ENCODE results near the gene AP2M1. TPM values are rescaled to one million over a fixed set of nuclear protein-coding genes. Genes with fewer than 3 reads are reported as not detected.

AP2M1 gene
- total RNA-seq, 1 experiment from 2014 or later = 110 TPM

DNA sequence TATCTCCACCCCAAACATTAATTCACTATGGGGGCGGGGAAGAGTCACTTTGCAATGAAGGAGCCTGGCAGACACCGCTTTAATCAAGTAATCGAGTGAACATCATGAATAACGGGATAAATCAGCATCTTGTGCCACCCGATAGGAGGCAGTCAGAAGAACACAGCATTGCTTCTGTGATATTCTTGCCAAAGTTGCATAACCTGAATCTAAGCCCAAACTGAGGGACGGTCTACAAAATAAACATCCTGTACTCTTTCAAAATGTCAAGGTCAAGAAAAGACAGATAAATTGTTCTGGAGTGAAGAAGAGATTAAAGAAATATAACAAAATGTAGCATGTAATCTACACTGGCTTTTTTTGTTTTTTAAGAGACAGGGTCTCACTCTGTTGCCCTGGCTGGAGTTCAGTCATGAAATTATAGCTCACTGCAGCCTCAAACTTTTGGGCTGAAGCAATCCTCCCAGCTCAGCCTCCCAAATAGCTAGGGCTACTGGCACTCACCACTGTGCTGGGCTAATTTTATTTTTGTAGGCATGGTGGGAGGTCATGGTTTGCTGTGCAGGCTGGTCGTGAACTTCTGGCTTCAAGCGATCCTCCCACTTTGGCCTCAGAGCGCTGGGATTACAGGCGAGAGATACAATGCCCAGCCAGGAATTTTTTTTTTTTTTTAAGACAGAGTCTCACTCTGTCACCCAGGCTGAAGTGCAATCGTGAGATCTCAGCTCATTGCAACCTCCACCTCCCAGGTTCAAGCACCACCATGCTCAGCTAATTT, 34.7 kb downstream of the AP2M1 start:
- DNase-seq (ENCODE audit: extremely low read depth, low read depth) = no peak

DNA sequence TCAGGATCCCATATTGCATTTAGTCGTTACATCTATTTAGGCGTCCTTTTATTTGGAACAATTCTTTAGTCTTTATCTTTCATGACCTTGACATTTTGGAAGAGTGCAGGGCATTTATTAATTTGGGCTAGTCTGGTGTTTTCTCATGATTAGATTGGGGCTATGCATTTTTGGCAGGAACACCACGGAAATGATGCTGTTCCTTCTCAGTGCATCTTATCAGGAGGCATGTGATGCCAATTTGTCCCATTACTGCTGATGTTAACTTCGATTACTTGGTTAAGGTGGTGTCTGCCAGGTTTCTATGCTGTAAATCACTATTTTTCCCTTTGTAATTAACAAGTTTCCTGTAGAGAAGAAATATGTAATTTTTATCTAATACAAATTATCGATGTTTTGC, 36.6 kb downstream of the AP2M1 start:
- no peak for DNase-seq (ENCODE audit: extremely low read depth, low read depth)

DNA sequence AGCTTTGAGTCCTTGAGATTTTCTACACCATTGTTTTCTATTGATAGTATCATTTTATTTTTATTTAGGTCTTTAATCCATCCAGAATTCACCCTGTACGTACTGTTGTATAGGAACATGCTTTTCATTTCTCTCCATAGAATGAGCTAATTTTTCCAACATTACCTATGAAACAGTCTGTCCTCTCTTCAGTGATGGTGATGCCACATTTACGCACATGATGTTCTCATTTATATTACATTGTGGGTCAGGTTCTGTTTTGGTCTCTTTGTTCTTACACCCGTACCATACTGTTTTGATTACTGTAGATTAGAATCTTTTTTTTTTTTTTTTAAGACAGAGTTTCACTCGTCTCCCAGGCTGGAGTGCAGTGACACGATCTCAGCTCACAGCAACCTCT, 37.1 kb downstream of the AP2M1 start:
- no peak for DNase-seq (ENCODE audit: extremely low read depth, low read depth)

DNA sequence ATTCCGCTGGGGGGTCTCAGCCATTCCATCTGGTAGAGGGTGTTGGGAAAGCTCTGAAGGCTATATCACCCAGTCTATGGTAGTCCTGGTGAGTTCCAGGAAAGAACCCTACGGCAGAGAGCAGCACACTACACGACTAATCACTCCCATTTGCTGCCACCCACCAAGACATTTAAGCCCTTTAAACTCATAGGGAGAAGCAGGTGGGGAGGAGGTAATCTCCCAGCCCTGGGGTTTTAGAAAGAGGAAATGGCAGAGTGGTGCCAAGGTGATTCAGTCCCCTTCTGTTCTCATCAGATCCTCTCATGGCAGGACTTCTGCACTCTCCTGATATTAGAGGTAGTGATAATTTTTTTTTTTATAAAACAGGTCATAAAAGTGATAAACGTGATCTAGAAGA, 44.2 kb downstream of the AP2M1 start:
- no peak for DNase-seq (ENCODE audit: extremely low read depth, low read depth)

DNA sequence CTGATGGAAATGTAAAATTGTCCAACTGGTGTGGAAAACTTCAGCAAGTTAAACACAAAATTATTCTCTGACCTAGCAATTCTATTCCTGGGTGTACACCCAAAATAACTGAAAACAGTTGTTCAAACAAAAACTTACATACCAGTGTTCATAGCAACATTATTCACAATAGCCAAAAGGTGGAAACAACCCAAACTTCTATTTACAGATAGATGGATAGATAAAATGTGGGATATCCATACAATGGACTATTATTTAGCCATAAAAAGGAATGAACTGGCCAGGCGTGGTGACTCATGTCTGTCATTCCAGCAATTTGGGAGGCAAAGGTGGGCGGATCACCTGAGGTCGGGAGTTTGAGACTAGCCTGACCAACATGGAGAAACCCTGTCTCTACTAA, 47.9 kb downstream of the AP2M1 start:
- no peak for DNase-seq (ENCODE audit: extremely low read depth, low read depth)

DNA sequence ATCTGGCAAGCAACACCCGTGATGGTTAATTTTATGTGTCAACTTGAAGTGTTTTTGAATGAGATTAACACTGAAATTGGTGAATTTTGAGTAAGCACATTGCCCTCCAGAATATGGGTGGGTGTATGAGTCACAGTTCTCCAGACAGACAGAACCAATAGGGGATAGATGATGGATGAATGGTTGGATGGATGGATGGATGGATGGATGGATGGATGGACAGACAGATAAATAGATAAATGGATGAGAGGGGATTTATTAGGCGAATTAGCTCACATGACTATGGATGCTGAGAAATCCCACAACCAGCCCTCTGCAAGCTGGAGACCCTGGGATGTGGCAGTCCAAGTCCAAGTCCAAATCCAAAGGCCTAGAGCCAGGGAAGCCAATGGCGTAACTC, 49.3 kb downstream of the AP2M1 start:
- no peak for DNase-seq (ENCODE audit: extremely low read depth, low read depth)

DNA sequence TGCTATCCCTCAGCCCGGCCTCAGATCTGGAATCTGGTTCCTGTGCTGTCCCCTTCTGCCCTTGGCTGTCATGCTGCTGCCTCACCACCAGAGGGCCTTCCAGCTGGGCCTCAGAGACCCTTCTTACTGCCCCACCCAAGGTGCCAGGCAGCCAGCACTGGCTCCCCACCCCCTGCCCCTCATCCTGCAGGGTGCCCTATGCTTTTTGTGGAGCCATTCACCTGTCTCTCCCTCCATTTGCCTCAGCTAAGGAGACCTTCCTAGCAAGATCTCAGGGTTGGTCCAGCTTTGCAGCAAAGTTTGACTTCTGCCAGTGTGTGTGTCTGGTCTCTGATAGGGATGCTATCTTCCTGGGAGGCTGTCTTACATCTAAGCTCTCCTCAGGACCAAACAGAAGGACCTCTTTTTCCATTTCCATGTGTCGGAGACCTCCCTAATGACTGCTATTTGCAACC, 52.9 kb downstream of the AP2M1 start:
- no peak for DNase-seq (ENCODE audit: extremely low read depth, low read depth)

DNA sequence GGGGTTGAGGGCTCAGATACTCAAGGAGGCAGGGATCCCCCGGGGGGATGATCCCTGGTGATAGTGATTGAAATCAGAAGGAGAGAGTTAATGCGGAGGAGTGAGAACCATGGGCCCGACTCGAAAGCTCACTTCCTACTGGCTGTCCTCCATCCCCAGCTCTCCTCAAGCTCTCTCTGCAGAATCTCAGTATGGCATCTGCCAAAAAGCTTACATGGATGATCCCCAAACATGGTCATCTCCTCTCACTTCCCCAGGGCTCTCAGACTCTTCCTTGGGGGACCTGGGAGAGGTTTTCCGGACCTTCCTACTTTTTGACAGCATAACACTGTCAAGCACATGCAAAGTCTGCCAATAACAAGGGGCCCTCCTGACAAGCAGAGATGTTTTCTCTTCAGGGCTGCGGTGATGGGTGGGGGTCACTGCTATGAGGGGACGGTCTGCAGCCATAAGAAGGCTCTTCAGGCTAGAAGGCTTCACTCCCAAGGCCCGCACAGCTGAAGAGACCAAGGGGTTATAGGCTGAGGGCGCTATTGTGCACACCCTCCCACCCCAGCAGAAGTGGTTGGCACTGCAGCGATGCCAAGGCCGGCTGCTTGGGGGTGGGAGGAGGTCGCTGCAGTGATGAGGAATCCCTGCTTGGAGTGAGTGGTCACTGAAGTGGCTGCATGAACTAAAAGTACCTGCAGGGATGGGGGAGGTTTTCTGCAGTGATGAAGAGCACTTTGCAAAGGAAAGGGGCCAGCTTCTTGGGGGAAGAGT, 53.9 kb downstream of the AP2M1 start:
- no peak for DNase-seq (ENCODE audit: extremely low read depth, low read depth)

DNA sequence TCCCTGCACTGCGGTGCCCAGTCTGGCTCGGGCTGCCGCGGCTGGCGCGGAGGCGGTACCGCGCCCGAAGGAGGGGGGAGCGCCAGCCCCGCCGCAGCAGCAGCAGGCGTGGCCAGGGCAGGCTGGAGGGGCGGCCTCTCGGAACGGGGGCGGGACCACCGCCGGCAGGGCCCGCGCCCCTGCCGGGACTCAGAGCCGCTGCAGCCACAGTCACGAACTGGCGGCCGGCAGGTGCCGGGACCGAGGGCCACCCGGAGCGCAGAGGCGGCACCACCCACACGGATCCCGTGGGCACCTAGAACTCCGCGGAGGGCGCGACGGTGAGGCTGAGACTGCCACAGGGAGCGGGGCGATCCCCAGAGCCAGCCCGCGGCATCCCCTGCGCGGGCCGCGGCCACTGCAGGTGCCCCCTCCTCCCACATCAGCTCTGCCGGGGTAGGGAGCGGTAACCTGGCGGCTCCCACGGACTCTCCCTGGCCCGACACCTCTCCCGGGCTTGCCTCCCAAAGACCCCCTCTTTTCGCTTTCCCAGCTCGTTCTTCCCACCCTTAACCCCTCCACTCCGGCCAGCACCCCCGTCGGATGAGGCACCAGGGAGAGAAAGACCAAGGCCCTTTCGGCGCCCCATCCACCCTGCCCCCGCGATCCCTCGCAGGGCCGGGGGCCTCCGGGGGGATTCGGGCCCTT, 54.9 kb downstream of the AP2M1 start, which contains the start of gene VWA5B2:
Gene VWA5B2, plus strand, starts transcription at position 192 of the 687 bp plus-strand sequence. CDS start 944 bp downstream, outside the sequence.
- DNase-seq (ENCODE audit: extremely low read depth, low read depth) = no peak

DNA sequence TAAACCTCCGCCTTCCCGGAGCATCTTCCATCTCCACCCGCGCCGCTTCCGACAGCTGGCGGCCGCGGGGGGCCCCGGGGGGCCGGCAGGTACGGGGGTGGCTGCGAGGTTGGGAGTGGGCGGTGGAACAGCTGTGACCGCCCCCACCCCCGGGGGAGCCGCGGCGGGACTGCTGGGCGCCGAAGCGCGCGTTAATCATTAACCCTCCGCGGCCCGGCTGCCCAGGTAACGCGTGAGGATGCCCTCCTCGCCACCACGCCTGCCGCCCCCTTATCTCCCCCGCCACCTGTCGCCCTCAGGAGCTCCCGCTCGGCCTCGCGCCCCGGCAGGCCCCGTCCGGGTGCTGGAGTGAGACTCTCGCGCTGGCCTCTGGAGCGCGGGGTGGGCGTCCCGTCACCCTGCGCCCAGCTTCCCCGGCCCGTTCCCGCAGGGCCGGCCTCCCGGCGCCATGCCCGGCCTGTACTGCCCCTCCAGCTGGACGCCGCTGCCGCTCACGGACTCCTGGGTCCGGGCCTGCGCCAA, 55.5 kb downstream of the AP2M1 start:
- DNase-seq (ENCODE audit: extremely low read depth, low read depth) = no peak

DNA sequence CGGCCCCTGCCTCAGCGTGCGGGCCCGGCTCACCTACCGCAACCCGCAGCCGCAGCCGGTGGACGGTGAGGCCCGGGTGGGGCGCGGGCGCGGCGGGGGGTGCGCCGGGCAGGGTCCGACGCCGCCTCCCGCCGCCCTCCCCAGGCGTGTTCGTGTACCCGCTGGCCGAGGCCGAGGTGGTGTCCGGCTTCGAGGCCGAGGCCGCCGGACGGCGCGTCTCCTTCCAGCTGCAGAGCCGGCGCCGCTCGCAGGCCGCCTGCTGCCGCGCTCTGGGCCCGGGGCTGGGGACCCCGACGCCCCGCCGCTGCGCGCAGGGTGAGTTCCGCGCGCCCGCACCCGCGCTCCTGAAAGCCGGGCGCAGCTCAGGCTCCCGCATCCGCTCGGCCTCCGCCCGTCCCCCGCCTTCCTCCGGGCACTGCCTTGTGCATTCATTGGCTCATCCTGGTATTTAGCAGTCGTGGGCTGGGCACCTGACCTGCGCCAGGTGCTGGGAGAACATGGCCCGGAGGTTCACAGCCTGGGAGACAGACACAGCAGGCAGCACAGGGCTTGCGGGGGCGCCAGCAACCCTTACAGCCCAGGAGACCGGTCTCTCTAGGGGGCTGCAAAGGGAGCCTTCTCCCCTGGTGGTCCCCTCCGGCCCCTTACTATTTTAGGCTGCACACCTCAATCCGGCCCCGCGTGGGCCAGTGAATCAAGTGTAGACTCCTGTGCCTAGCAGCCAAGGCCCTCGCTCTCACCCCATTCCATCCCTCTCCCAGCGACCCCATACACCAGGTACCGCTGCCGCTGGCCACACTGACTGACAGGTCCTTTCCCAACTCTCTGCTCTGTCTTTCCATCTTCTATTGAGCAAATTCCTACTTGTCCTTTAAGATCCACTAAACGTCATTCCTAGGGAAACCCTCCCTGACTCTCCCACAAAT, 56.2 kb downstream of the AP2M1 start:
- DNase-seq (ENCODE audit: extremely low read depth, low read depth) = no peak

DNA sequence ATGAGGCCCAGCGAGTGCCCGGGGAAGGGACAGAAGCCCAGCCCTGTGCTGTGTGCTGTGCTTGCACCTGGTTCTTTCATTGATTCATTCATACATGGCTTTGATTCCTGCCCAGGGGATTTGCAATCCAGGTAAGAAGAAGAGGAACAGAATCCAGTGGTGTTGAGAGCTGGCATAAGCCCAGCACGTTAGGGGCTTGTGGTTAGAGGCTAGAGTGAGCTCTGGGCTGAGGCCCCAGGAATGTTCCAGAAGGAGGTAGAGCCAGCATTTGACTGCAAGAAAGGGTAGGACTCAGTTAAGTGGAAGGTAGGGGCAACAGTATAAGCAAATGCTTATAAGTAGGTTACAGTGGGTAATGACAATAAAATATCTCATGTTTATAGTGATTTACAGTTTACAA, 57.0 kb downstream of the AP2M1 start:
- no peak for DNase-seq (ENCODE audit: extremely low read depth, low read depth)

DNA sequence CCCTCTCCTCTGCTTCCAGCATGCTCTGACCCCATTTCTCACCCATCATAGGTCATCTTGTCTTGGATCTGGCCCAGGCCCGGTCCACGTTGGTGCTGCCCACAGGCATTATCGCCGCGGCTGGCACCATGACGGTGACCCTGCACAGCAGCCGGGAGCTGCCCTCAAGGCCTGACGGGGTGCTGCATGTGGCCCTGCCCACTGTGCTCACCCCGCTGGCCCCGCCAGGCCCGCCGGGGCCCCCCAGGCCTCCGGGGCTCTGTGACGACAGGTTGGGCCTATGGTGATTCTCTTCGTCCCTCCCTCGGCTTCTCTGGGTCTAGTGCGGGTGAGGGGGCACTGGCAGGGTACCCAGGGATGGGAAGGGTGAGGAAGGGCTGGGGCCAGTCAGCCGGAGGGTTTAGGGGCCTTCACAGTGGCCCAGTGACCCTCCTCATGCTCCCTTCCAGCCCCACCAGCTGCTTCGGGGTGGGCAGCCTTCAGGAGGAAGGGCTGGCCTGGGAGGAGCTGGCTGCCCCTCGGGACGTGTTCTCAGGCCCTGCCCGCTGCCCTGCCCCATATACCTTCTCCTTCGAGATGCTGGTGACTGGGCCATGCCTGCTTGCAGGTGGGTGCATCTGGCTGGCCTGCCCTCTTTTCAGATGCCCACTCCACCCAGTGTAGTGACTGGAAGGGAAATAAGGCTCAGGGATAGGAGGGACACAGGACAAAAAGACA, 58.6 kb downstream of the AP2M1 start:
- no peak for DNase-seq (ENCODE audit: extremely low read depth, low read depth)

Other genes with a start within 250 kb of the AP2M1 start
- gene ABCC5, start 157.0 kb upstream of the AP2M1 start, total RNA-seq (2014; rRNA removed; shearing (Covaris generic)) = 7.0 and 9.4 TPM in 2 replicates
- gene HTR3D, start 143.1 kb upstream of the AP2M1 start, total RNA-seq (2014; rRNA removed; shearing (Covaris generic)) = not detected in 2 replicates
- not detected in 2 replicates for gene HTR3C, start 121.8 kb upstream of the AP2M1 start, total RNA-seq (2014; rRNA removed; shearing (Covaris generic))
- gene HTR3E, start 77.8 kb upstream of the AP2M1 start, total RNA-seq (2014; rRNA removed; shearing (Covaris generic)) = not detected in 2 replicates
- gene EIF2B5, start 39.5 kb upstream of the AP2M1 start, total RNA-seq (2014; rRNA removed; shearing (Covaris generic)) = 32.0 and 33.3 TPM in 2 replicates
- 16.1 and 19.4 TPM in 2 replicates for gene DVL3, start 19.5 kb upstream of the AP2M1 start, total RNA-seq (2014; rRNA removed; shearing (Covaris generic))
- 21.1 and 25.4 TPM in 2 replicates for gene ABCF3, start 11.3 kb downstream of the AP2M1 start, total RNA-seq (2014; rRNA removed; shearing (Covaris generic))
- gene VWA5B2, start 54.7 kb downstream of the AP2M1 start, total RNA-seq (2014; rRNA removed; shearing (Covaris generic)) = 0.35 TPM in 1 of 2 replicates, not detected in the other
- gene ALG3, start 74.1 kb downstream of the AP2M1 start, total RNA-seq (2014; rRNA removed; shearing (Covaris generic)) = 50.7 and 52.9 TPM in 2 replicates
- gene EEF1AKMT4, start 74.8 kb downstream of the AP2M1 start, total RNA-seq (2014; rRNA removed; shearing (Covaris generic)) = 15.1 and 15.8 TPM in 2 replicates
- gene CAMK2N2, start 86.7 kb downstream of the AP2M1 start, total RNA-seq (2014; rRNA removed; shearing (Covaris generic)) = 0.23 TPM in 1 of 2 replicates, not detected in the other
- not detected in 2 replicates for gene ECE2, start 101.2 kb downstream of the AP2M1 start, total RNA-seq (2014; rRNA removed; shearing (Covaris generic))
- gene PSMD2, start 124.4 kb downstream of the AP2M1 start, total RNA-seq (2014; rRNA removed; shearing (Covaris generic)) = 140 and 164 TPM in 2 replicates
- gene EIF4G1, start 139.8 kb downstream of the AP2M1 start, total RNA-seq (2014; rRNA removed; shearing (Covaris generic)) = 160 and 178 TPM in 2 replicates
- gene FAM131A, start 162.7 kb downstream of the AP2M1 start, total RNA-seq (2014; rRNA removed; shearing (Covaris generic)) = 10.7 and 12.6 TPM in 2 replicates
- gene CLCN2, start 186.8 kb downstream of the AP2M1 start, total RNA-seq (2014; rRNA removed; shearing (Covaris generic)) = 4.9 and 6.2 TPM in 2 replicates
- 98.8 and 101 TPM in 2 replicates for gene POLR2H, start 186.9 kb downstream of the AP2M1 start, total RNA-seq (2014; rRNA removed; shearing (Covaris generic))
- not detected in 2 replicates for gene THPO, start 203.4 kb downstream of the AP2M1 start, total RNA-seq (2014; rRNA removed; shearing (Covaris generic))
- gene CHRD, start 205.2 kb downstream of the AP2M1 start, total RNA-seq (2014; rRNA removed; shearing (Covaris generic)) = 0.07 TPM in 1 of 2 replicates, not detected in the other

Data from NCI-H460 (cell line).